CD4-positive, alpha-beta T cell treated with Interleukin-6 for 4 hours (primary cell): Measurements from ENCODE around the gene COMMD1.
"Not testable (repeated sequence)": the region's sequence is repeated elsewhere in the genome, so short reads cannot be mapped to it uniquely, and the experiment has no call there.

Experiments used
- DNase-seq: peaks from one replicate; pipeline ENCODE4 v3.0.0-alpha.2; 2020; ENCODE audit warnings: mixed read lengths

The COMMD1 gene

GRCh38 chr2:62032096-62032495, 126.6 kb downstream of the COMMD1 start:
- DNase-seq = no peak

GRCh38 chr2:62034715-62035114, 129.2 kb downstream of the COMMD1 start:
- DNase-seq = no peak

DNA sequence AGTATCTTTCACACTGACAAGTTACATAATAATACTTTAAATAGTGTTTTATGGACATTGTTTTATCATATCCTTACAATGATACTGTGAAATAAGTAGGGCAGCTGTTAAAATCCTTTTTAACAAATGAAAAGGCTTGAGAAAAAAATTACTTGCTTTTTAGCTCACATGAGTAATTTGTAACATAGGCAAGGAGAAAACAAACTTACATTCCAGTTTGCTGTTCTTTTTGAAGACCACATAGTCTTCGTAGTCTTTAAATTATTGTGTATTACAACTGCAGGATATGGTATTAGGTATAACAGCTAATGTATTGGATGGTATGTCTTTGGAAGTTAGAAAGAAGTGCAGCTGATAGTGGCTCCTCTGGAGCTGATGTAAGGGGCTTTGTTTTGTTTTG, 130.8 kb downstream of the COMMD1 start:
- DNase-seq = no peak

DNA sequence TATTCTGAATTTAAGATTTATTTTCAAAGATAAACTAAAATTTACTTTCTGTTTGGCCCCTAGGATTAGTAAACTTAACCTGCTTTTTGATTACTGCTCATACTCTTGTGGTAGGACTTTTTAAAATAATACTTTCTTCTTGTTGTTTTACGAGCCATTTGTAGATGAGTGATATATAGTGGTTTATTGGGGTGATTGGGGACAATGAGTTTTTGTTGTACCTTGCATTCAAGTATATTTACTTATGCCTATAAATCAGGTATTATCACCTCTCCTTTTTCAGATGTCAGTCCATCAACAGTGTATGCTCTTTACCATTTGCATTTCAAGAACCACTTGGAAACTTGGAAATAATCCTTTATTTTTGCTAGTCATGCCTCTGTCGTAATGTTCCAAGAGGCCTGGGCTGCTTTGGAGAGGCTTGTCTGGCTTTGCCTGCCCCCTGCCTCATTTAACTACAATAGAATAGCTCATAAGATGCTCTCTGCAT, 131.3 kb downstream of the COMMD1 start:
- no peak for DNase-seq

DNA sequence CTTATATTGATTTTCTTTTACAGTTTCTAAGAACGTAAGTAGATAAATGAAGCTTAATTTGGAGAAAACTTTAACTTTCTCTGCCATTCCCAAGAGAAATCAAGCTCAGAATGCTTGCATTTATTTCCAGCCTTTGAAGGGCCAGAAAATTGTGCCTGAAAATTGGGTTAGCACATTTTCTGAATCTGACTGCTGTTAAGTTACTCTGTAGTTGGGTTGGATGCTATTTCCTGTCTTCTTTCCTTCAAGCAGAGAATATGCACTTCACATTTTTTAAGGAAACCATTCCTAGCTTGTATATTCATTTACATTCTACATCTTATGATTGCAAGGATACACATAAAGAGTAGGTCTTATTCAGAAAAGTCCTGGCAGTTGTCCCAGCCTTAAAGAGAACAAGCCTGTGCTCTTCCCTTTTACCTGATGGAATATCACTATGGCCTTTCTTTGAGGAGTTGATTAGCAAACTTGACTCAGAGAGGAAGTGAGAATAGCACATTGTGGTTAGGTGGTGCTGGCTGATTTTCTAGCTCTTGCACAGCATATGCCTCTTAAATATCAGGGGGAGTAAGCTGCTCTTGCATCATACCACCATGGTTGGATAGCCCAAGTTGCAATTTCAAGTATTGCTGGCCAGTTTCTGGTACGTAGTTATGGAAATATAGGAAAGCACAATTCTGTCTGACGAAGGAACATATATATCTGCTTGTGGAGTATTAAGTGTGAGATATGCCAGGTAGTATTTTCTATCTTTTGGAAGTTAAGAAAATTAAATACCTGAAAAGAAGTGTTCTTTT, 133.7 kb downstream of the COMMD1 start:
- peak; percentile 5 for DNase-seq

DNA sequence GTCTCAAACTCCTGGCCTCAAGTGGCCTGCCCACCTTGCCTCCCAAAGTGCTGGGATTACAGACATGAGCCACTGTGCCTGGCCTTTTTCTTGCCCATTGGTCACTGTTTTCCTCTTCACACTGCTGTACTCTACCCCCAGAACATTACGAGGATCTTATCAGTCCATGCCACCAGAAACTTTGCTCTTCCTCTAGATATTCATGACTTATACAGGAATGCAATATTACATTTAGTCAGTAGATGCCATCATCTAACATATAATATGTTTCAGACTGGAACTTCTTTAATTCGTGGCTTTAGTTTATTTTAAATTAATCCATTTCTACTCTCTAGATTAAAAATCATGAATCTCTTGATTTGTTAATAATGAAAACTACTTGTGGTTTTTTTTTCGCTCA, 135.5 kb downstream of the COMMD1 start:
- no peak for DNase-seq

- not testable (repeated sequence) for DNase-seq
These were observed 136.4 kb downstream of the COMMD1 start for GRCh38 chr2:62041701-62042385.

DNA sequence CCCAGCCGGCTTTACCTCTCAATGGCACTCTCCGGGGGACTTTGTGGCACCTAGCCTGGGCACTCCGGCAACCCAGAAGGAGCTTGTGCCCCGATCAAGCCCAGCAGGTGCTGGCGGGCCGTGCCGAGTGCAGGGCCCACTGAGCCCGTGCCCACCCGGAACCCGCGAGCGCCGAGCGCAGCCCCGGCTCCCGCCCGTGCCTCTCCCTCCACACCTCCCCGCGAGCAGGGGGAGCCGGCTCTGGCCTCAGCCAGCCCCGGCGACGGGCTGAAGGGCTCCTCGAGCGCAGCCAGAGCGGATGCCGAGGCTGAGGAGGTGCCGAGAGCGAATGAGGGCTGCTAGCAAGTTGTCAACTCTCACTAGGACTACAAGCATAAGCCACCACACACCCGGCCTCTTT, 136.9 kb downstream of the COMMD1 start:
- no peak for DNase-seq

DNA sequence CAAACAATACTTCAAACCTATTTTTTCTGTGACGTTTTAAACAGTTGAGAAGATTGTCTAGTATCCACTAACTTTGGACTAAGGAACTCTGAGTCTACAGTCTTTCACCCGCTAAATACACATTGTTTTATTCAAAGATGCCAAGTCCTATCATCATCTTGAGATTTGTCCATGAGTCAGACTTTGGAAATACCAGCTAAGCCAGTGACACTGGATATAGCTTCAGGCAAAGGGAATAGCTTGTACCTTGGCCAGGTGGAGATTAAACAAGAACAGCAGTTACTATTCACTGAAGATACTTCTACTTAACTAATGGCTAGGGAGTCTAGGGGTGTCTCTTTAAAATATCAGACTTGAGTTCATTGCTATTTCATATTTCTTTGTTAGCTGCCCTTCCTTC, 137.5 kb downstream of the COMMD1 start:
- DNase-seq = no peak

- DNase-seq = no peak
These were observed 139.6 kb downstream of the COMMD1 start for GRCh38 chr2:62045017-62045543.

GRCh38 chr2:62046141-62046540, 140.7 kb downstream of the COMMD1 start:
- DNase-seq = no peak

- DNase-seq = no peak
These were observed 145.1 kb downstream of the COMMD1 start for GRCh38 chr2:62050456-62051045.

GRCh38 chr2:62054029-62054791, 148.7 kb downstream of the COMMD1 start:
- DNase-seq = no peak

DNA sequence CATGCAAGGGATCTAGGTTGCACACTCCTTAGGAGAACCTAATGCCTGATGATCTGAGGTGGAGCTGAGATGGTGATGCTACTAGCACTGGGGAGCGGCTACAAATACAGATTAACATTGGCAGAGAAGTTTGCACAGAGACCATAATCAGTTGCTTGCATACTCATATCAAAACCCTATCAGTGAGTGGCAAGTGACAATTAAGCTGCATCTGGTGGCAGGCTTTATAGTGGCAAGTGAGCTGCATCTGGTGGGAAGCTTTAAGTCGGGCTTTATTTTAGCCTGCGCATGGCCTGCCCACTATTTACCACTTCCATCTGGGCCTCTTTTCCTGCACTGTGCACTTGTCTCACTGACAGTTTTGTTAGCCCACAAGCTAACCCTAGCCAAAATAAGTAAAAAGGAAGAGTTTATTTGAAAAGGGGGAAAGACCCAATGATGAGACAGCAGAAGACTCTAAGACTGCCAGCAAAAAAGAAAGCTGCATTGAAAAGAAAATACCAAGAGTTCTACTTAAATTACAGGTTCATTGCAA, 149.5 kb downstream of the COMMD1 start:
- DNase-seq = no peak

DNA sequence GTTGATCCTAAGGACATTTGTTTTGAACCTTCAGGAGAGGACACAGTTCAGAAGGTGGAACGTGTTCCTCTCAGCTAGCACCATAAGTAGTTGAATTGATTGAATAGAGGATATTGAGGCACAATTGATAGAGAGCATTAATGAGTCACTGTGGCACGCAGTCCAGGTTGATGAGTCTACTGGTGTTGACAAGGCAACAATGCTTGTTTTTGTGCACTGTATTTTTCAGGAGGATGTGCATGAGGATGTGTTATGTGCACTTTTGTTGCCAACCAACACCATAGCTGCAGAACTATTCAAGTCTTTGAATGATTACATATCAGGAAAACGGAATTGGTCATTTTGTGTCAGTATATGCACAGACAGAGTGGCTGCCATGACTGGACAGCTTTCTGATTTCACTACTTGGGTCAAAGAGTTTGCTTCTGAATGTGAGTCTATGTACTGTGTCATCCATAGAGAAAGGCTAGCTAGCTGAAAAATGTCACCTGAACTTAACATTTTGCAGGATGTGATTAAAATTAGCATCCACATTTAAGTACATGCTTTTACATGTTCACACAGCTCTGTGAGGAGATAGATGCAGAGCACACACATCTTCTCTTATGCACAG, 150.4 kb downstream of the COMMD1 start:
- no peak for DNase-seq

GRCh38 chr2:62056341-62056740, 150.9 kb downstream of the COMMD1 start:
- no peak for DNase-seq

- no peak for DNase-seq
These were observed 159.8 kb downstream of the COMMD1 start for GRCh38 chr2:62065243-62065642.

GRCh38 chr2:62071126-62071598, 165.7 kb downstream of the COMMD1 start:
- DNase-seq = no peak

- DNase-seq = no peak
These were observed 166.5 kb downstream of the COMMD1 start for GRCh38 chr2:62071760-62072680.

GRCh38 chr2:62074233-62074632, 168.8 kb downstream of the COMMD1 start:
- no peak for DNase-seq
